AG09309 (cell line): ENCODE results near the gene BSND.
"Not testable (repeated sequence)": the region's sequence is repeated elsewhere in the genome, so short reads cannot be mapped to it uniquely, and the experiment has no call there.

Source experiments
- DNase-seq: peaks from one replicate; pipeline ENCODE4 v3.0.0-alpha.2; 2010; ENCODE audit warnings: low read depth
- H3K4me3 ChIP-seq: 2 replicates; pipeline ENCODE4 v1.5.1; 2011; ENCODE audit warnings: mild to moderate bottlenecking, low read depth, low read length, moderate library complexity; ENCODE audit not compliant: control insufficient read depth
- CTCF ChIP-seq: IDR thresholded peaks from 2 replicates; pipeline ENCODE4 v1.5.1; 2011; ENCODE audit warnings: mild to moderate bottlenecking, low read depth, low read length, inconsistent platforms; ENCODE audit not compliant: insufficient read depth, control insufficient read depth; ENCODE audit errors: missing control alignments

The BSND gene

GRCh38 chr1:55021942-55022546, 23.3 kb downstream of the BSND start:
- peak; percentile 73 for DNase-seq

GRCh38 chr1:55024163-55024562, 25.4 kb downstream of the BSND start:
- H3K4me3 ChIP-seq, DNase-seq: not testable (repeated sequence)

More at GRCh38 chr1:55021942-55022546, 23.3 kb downstream of the BSND start:
- H3K4me3 ChIP-seq: no peak overlapping the region
- TF ChIP-seq CTCF: peak; percentile 96

GRCh38 chr1:55026682-55027081, 27.9 kb downstream of the BSND start:
- H3K4me3 ChIP-seq, DNase-seq: not testable (repeated sequence)

GRCh38 chr1:55031098-55031497, 32.4 kb downstream of the BSND start:
- not testable (repeated sequence) for H3K4me3 ChIP-seq, DNase-seq

- no peak overlapping the region for H3K4me3 ChIP-seq
- no peak for TF ChIP-seq CTCF
- no peak for DNase-seq
Measured at GRCh38 chr1:55033265-55033614, 34.5 kb downstream of the BSND start.

GRCh38 chr1:55034476-55035133, 35.9 kb downstream of the BSND start:
- TF ChIP-seq CTCF: no peak
- no peak for DNase-seq
- H3K4me3 ChIP-seq: no peak overlapping the region

- no peak for DNase-seq
- TF ChIP-seq CTCF: no peak
Measured at GRCh38 chr1:55035904-55036303, 37.2 kb downstream of the BSND start.

GRCh38 chr1:55037733-55038551, 39.2 kb downstream of the BSND start:
- TF ChIP-seq CTCF: no peak
- no peak for DNase-seq
- H3K4me3 ChIP-seq: no peak overlapping the region

More at GRCh38 chr1:55035904-55036303, 37.2 kb downstream of the BSND start:
- H3K4me3 ChIP-seq: no peak overlapping the region
